ENCODE measurements around the gene PTER.

DNA sequence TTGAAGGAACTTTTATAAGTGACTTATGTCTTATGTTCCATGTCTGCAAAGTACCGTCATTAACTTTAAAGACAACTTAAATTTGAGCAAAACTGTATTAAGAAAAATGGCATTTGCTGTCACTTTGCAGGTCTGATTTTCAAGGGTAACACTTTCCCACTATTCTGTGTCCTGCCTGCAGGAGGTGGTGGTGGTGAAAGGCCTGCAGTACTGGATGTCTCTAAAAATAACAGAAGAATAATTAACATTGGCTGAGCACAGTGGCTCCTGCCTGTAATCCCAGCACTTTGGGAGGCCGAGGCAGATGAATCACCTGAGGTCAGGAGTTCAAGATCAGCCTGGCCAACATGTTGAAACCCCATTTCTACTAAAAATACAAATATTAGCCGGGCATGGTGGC, 13.2 kb upstream of the PTER start:
- no peak for TF ChIP-seq RAD21 (CRISPR knock-in tag; IDR thresholded peaks at IDR 0.05)
- TF ChIP-seq SP2 (CRISPR knock-in tag; IDR thresholded peaks at IDR 0.05): no peak
- TF ChIP-seq, protein P1, sequence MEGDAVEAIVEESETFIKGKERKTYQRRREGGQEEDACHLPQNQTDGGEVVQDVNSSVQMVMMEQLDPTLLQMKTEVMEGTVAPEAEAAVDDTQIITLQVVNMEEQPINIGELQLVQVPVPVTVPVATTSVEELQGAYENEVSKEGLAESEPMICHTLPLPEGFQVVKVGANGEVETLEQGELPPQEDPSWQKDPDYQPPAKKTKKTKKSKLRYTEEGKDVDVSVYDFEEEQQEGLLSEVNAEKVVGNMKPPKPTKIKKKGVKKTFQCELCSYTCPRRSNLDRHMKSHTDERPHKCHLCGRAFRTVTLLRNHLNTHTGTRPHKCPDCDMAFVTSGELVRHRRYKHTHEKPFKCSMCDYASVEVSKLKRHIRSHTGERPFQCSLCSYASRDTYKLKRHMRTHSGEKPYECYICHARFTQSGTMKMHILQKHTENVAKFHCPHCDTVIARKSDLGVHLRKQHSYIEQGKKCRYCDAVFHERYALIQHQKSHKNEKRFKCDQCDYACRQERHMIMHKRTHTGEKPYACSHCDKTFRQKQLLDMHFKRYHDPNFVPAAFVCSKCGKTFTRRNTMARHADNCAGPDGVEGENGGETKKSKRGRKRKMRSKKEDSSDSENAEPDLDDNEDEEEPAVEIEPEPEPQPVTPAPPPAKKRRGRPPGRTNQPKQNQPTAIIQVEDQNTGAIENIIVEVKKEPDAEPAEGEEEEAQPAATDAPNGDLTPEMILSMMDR (CRISPR knock-in tag; IDR thresholded peaks at IDR 0.05): no peak
- TF ChIP-seq POLR2AphosphoS5 (IDR thresholded peaks at IDR 0.05; ENCODE audit: low read depth, low read length): no peak
- TF ChIP-seq ZSCAN21 (CRISPR knock-in tag; IDR thresholded peaks at IDR 0.05; ENCODE audit: borderline replicate concordance): no peak
- no peak for TF ChIP-seq ZSCAN12 (CRISPR knock-in tag; IDR thresholded peaks at IDR 0.05)
- TF ChIP-seq, protein P2, sequence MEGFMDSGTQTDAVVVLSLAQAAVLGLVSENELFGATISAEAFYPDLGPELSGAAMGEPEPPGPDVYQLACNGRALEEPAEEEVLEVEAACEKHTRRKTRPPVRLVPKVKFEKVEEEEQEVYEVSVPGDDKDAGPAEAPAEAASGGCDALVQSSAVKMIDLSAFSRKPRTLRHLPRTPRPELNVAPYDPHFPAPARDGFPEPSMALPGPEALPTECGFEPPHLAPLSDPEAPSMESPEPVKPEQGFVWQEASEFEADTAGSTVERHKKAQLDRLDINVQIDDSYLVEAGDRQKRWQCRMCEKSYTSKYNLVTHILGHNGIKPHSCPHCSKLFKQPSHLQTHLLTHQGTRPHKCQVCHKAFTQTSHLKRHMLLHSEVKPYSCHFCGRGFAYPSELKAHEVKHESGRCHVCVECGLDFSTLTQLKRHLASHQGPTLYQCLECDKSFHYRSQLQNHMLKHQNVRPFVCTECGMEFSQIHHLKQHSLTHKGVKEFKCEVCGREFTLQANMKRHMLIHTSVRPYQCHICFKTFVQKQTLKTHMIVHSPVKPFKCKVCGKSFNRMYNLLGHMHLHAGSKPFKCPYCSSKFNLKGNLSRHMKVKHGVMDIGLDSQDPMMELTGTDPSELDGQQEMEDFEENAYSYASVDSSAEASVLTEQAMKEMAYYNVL (CRISPR knock-in tag; IDR thresholded peaks at IDR 0.05; ENCODE audit: borderline replicate concordance): no peak
